ENCODE data around the gene SDK1. TPM values are rescaled to one million over a fixed set of nuclear protein-coding genes. Genes with fewer than 3 reads are reported as not detected.

SDK1 gene
- total RNA-seq, 2 experiments from 2014 or later: 0.19 to 0.36 TPM

DNA sequence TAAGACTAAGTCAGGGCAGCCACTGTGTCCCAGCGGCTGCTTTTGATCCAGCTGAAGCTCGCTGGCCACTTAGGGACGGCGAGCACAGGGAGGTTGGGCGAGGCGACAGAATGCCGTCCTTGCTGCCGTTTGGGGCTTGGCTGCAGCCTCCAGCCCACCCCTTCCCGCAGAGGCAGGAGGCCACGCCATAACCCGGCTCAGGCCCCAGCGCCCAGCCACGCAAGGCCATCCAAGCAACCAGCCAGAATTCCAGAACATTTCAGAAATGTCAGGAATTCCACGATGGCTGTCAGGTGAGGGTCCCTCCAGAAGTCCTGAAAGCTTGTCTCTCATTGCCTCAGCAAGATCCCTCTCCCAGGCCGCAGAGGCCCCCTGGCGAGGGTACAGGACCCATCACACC is 901.9 kb downstream of the SDK1 start:
- TF ChIP-seq CTCF (conservative IDR thresholded peaks at IDR 0.05; ENCODE audit: low read length) (no peak), EZH2phosphoT487 (IDR thresholded peaks at IDR 0.05; ENCODE audit: borderline replicate concordance, low read depth, low read length) (no peak)
- Histone ChIP-seq H2AFZ (ENCODE audit: low read length) (no peak overlapping the region), H3K79me2 (ENCODE audit: insufficient read depth, low read depth, low read length) (no peaks in the 10 kb centered on the region), H3K9me2 (ENCODE audit: insufficient read depth, low read length) (no peaks in the 10 kb centered on the region), H3K27ac (ENCODE audit: low read depth, low read length, poor library complexity, severe bottlenecking) (no peak overlapping the region), H3K4me3 (ENCODE audit: low read depth, low read length, poor library complexity, severe bottlenecking) (no peak overlapping the region), H4K20me1 (ENCODE audit: insufficient read depth, low read length) (no peaks in the 10 kb centered on the region), H3K9me3 (ENCODE audit: low read length) (no peaks in the 10 kb centered on the region), H3K4me1 (ENCODE audit: insufficient read depth, low read length, poor library complexity, severe bottlenecking) (no peaks in the 10 kb centered on the region), H3K36me3 (ENCODE audit: insufficient read depth, low read length) (no peaks in the 10 kb centered on the region), H3K4me2 (ENCODE audit: low read length) (no peak overlapping the region)
- CTCF ChIA-PET (ENCODE audit: unreplicated experiment): no interaction called here
- no peak for DNase-seq (ENCODE audit: low spot score)
- POLR2A ChIA-PET: no interaction called here
- BruUV-seq (replicated peaks): no TSS peak
- intact Hi-C loops (cut with micrococcal nuclease; ENCODE audit: unreplicated experiment): no loop called here

- no peak for DNase-seq (ENCODE audit: low spot score)
- no peak for TF ChIP-seq EZH2phosphoT487 (IDR thresholded peaks at IDR 0.05; ENCODE audit: borderline replicate concordance, low read depth, low read length)
- no peak for TF ChIP-seq CTCF (conservative IDR thresholded peaks at IDR 0.05; ENCODE audit: low read length)
- H4K20me1 ChIP-seq (ENCODE audit: insufficient read depth, low read length): no peaks in the 10 kb centered on the region
- ChIA-PET CTCF (ENCODE audit: unreplicated experiment) (no interaction called here), POLR2A (no interaction called here)
- no TSS peak for BruUV-seq (replicated peaks)
- no peak overlapping the region for H3K27ac ChIP-seq (ENCODE audit: low read depth, low read length, poor library complexity, severe bottlenecking)
- no peak overlapping the region for H3K4me2 ChIP-seq (ENCODE audit: low read length)
- intact Hi-C loops (cut with micrococcal nuclease; ENCODE audit: unreplicated experiment): no loop called here
- no peaks in the 10 kb centered on the region for H3K9me2 ChIP-seq (ENCODE audit: insufficient read depth, low read length)
- no peak overlapping the region for H3K4me3 ChIP-seq (ENCODE audit: low read depth, low read length, poor library complexity, severe bottlenecking)
- H3K4me1 ChIP-seq (ENCODE audit: insufficient read depth, low read length, poor library complexity, severe bottlenecking): no peaks in the 10 kb centered on the region
- no peak overlapping the region for H2AFZ ChIP-seq (ENCODE audit: low read length)
- no peaks in the 10 kb centered on the region for H3K9me3 ChIP-seq (ENCODE audit: low read length)
- no peaks in the 10 kb centered on the region for H3K36me3 ChIP-seq (ENCODE audit: insufficient read depth, low read length)
- no peaks in the 10 kb centered on the region for H3K79me2 ChIP-seq (ENCODE audit: insufficient read depth, low read depth, low read length)
Observed at GRCh38 chr7:4203626-4204512, 902.8 kb downstream of the SDK1 start.

DNA sequence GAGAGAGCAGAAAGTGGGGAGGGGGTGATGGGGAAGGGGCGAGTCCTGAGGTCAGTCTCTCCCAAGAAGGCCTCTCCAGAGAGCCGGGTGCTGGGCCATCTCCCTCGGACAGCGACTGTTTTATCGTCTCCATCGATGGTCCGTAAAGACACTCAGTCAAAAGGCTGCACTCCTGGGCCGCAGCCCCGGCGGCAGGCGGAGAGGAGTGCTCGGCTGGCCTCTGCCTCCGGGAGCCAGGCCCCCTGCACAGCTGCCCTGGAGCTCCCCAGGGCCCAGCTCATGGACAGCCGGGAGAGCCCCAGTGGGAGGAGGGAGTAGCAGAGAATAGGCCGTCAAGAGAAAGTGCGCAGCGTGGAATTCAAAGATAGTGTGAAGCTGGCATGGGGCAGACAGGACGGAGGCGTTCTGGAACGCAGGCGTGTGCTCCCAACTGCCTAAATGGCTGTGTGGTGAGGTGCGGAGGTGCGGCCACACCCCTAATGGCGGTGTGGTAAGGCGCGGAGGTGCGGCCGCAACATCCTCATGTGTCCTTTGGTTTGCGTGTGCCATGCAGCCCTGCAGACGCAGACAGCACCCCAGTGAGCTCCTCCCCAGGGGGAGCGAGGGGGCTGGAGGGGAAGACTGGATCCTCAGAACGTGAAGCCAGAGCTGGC is 903.6 kb downstream of the SDK1 start:
- POLR2A ChIA-PET: no interaction called here
- no peaks in the 10 kb centered on the region for H3K36me3 ChIP-seq (ENCODE audit: insufficient read depth, low read length)
- H3K27ac ChIP-seq (ENCODE audit: low read depth, low read length, poor library complexity, severe bottlenecking): no peak overlapping the region
- no peak overlapping the region for H2AFZ ChIP-seq (ENCODE audit: low read length)
- no peak overlapping the region for H3K4me3 ChIP-seq (ENCODE audit: low read depth, low read length, poor library complexity, severe bottlenecking)
- TF ChIP-seq EZH2phosphoT487 (IDR thresholded peaks at IDR 0.05; ENCODE audit: borderline replicate concordance, low read depth, low read length) (no peak), CTCF (conservative IDR thresholded peaks at IDR 0.05; ENCODE audit: low read length) (no peak)
- H3K4me1 ChIP-seq (ENCODE audit: insufficient read depth, low read length, poor library complexity, severe bottlenecking): no peaks in the 10 kb centered on the region
- DNase-seq (ENCODE audit: low spot score): no peak
- no peak overlapping the region for H3K4me2 ChIP-seq (ENCODE audit: low read length)
- H3K9me2 ChIP-seq (ENCODE audit: insufficient read depth, low read length): no peaks in the 10 kb centered on the region
- H4K20me1 ChIP-seq (ENCODE audit: insufficient read depth, low read length): no peaks in the 10 kb centered on the region
- H3K9me3 ChIP-seq (ENCODE audit: low read length): no peaks in the 10 kb centered on the region
- H3K79me2 ChIP-seq (ENCODE audit: insufficient read depth, low read depth, low read length): no peaks in the 10 kb centered on the region
- BruUV-seq (replicated peaks): no TSS peak
- intact Hi-C loops (cut with micrococcal nuclease; ENCODE audit: unreplicated experiment): no loop called here
- CTCF ChIA-PET (ENCODE audit: unreplicated experiment): no interaction called here

All from OCI-LY7 (cell line).